HG03066 (cell line): Measurements from ENCODE around the gene KCNMA1.

ENCODE experiments used
- ATAC-seq: cut with Tn5 transposase; IDR thresholded peaks from one replicate; pipeline ENCODE4 v1.9.1; 2021; ENCODE audit warnings: low read depth; ENCODE audit not compliant: unreplicated experiment

Gene KCNMA1

GRCh38 chr10:77513781-77514331, 123.8 kb downstream of the KCNMA1 start:
- ATAC-seq: no peak

GRCh38 chr10:77513220-77513619, 124.4 kb downstream of the KCNMA1 start:
- ATAC-seq: no peak

- no peak for ATAC-seq
Observed at GRCh38 chr10:77512219-77512578, 125.4 kb downstream of the KCNMA1 start.

GRCh38 chr10:77511498-77512218, 126.0 kb downstream of the KCNMA1 start:
- ATAC-seq: no peak

GRCh38 chr10:77510695-77511094, 126.9 kb downstream of the KCNMA1 start:
- no peak for ATAC-seq

- ATAC-seq: no peak
Observed at GRCh38 chr10:77510294-77510693, 127.3 kb downstream of the KCNMA1 start.

- no peak for ATAC-seq
Observed at GRCh38 chr10:77509391-77509790, 128.2 kb downstream of the KCNMA1 start.

GRCh38 chr10:77507291-77507880, 130.2 kb downstream of the KCNMA1 start:
- no peak for ATAC-seq

- no peak for ATAC-seq
Observed at GRCh38 chr10:77506517-77507200, 130.9 kb downstream of the KCNMA1 start.

GRCh38 chr10:77505431-77506334, 131.9 kb downstream of the KCNMA1 start:
- ATAC-seq: no peak

GRCh38 chr10:77504873-77505257, 132.7 kb downstream of the KCNMA1 start:
- ATAC-seq: no peak

- ATAC-seq: no peak
Observed at GRCh38 chr10:77504196-77504872, 133.3 kb downstream of the KCNMA1 start.

- no peak for ATAC-seq
Observed at GRCh38 chr10:77501846-77502261, 135.8 kb downstream of the KCNMA1 start.

- ATAC-seq: no peak
Observed at GRCh38 chr10:77501152-77501845, 136.3 kb downstream of the KCNMA1 start.

GRCh38 chr10:77500754-77501151, 136.9 kb downstream of the KCNMA1 start:
- no peak for ATAC-seq

GRCh38 chr10:77498829-77499228, 138.8 kb downstream of the KCNMA1 start:
- ATAC-seq: no peak

GRCh38 chr10:77498210-77498609, 139.4 kb downstream of the KCNMA1 start:
- ATAC-seq: no peak

GRCh38 chr10:77497748-77498147, 139.9 kb downstream of the KCNMA1 start:
- no peak for ATAC-seq

GRCh38 chr10:77496941-77497420, 140.6 kb downstream of the KCNMA1 start:
- no peak for ATAC-seq
